Fibroblast of lung (primary cell): Measurements from ENCODE around the gene ARID5A. TPM values are rescaled to one million over a fixed set of nuclear protein-coding genes. Genes with fewer than 3 reads are reported as not detected.

Source experiments
- DNase-seq, 2 donors: peaks; one replicate each; pipeline versions ENCODE4 v3.0.0 to v3.0.0-alpha.2; 2010; ENCODE audit warnings: low read depth in 2 of 2
- H2AFZ ChIP-seq: 2 replicates; pipeline ENCODE4 v1.5.1; 2012; ENCODE audit warnings: low read length, control low read depth, inconsistent platforms
- H3K27ac ChIP-seq: 2 replicates; pipeline ENCODE4 v1.5.1; 2011; ENCODE audit warnings: low read length, control low read depth; ENCODE audit not compliant: insufficient read depth
- H3K27me3 ChIP-seq: 2 replicates; pipeline ENCODE4 v1.5.1; 2011; ENCODE audit warnings: mild to moderate bottlenecking, low read length; ENCODE audit not compliant: control insufficient read depth, insufficient read depth
- H3K36me3 ChIP-seq: 2 replicates; pipeline ENCODE4 v1.5.1; 2011; ENCODE audit warnings: low read length; ENCODE audit not compliant: control insufficient read depth, insufficient read depth
- H3K4me1 ChIP-seq: 2 replicates; pipeline ENCODE4 v1.5.1; 2011; ENCODE audit warnings: low read length; ENCODE audit not compliant: control insufficient read depth, insufficient read depth; ENCODE audit errors: extremely low read depth
- H3K4me2 ChIP-seq: 2 replicates; pipeline ENCODE4 v1.5.1; 2011; ENCODE audit warnings: low read length, control low read depth; ENCODE audit not compliant: insufficient read depth; ENCODE audit errors: extremely low read depth
- H3K4me3 ChIP-seq, 4 experiments: fragments of 200-600 bp in 1 of 4; sonication (generic) in 1 of 4; replicated peaks in 1 of 4; 2 replicates each; pipeline ENCODE4 v1.5.1; 2011 to 2016; ENCODE audit warnings: low read length in 4 of 4, low read depth in 3 of 4, mild to moderate bottlenecking in 3 of 4, control low read depth in 2 of 4, inconsistent platforms in 1 of 4, mixed read lengths in 1 of 4; ENCODE audit not compliant: insufficient read depth in 1 of 4; ENCODE audit errors: control extremely low read depth in 1 of 4
- H3K79me2 ChIP-seq: 2 replicates; pipeline ENCODE4 v1.5.1; 2012; ENCODE audit warnings: mild to moderate bottlenecking, low read length, inconsistent platforms; ENCODE audit not compliant: control insufficient read depth, insufficient read depth
- H3K9ac ChIP-seq: 2 replicates; pipeline ENCODE4 v1.5.1; 2011; ENCODE audit warnings: mild to moderate bottlenecking, low read length, control low read depth; ENCODE audit not compliant: insufficient read depth
- H3K9me3 ChIP-seq: 2 replicates; pipeline ENCODE4 v1.5.1; 2012; ENCODE audit warnings: low read depth, low read length; ENCODE audit not compliant: control insufficient read depth, insufficient read depth
- H4K20me1 ChIP-seq: 2 replicates; pipeline ENCODE4 v1.5.1; 2011; ENCODE audit warnings: low read length; ENCODE audit not compliant: control insufficient read depth, insufficient read depth; ENCODE audit errors: extremely low read depth
- EZH2 ChIP-seq: IDR thresholded peaks from 2 replicates; pipeline ENCODE4 v1.5.1; 2012; ENCODE audit warnings: low read length, control low read depth, mild to moderate bottlenecking; ENCODE audit errors: missing control alignments
- polyA plus RNA-seq, 2 donors: library from polyadenylated mRNA; depleted of rRNA in 1 of 2; stranded (reverse) in 1 of 2; unstranded in 1 of 2; fragments of >200 nt; gene quantifications; 2 replicates each; pipeline ENCODE4 v1.2.1, GENCODE V29; 2011 to 2012; ENCODE audit warnings: missing spikeins in 1 of 2
- total RNA-seq: library from RNA; depleted of rRNA; stranded (reverse); fragments of >200 nt; gene quantifications from 2 replicates; pipeline ENCODE4 v1.2.1, GENCODE V29; 2014
- TF ChIP-seq, protein P1 (sequence below), 2 donors: IDR thresholded peaks in 1 of 2; conservative IDR thresholded peaks in 1 of 2; 1 replicate in 1 of 2; 2 replicates in 1 of 2; pipeline ENCODE4 v1.5.1; 2011 to 2012; ENCODE audit warnings: low read length in 2 of 2, control low read depth in 1 of 2, inconsistent platforms in 1 of 2, low read depth in 1 of 2, mild to moderate bottlenecking in 1 of 2

The ARID5A gene
- total and polyA plus RNA-seq, 2 donors (not counting 1 experiment from before 2014, with no cell fraction given): 5.2 to 9.7 TPM

- no peak overlapping the region for H3K27ac ChIP-seq
- TF ChIP-seq, protein P1, sequence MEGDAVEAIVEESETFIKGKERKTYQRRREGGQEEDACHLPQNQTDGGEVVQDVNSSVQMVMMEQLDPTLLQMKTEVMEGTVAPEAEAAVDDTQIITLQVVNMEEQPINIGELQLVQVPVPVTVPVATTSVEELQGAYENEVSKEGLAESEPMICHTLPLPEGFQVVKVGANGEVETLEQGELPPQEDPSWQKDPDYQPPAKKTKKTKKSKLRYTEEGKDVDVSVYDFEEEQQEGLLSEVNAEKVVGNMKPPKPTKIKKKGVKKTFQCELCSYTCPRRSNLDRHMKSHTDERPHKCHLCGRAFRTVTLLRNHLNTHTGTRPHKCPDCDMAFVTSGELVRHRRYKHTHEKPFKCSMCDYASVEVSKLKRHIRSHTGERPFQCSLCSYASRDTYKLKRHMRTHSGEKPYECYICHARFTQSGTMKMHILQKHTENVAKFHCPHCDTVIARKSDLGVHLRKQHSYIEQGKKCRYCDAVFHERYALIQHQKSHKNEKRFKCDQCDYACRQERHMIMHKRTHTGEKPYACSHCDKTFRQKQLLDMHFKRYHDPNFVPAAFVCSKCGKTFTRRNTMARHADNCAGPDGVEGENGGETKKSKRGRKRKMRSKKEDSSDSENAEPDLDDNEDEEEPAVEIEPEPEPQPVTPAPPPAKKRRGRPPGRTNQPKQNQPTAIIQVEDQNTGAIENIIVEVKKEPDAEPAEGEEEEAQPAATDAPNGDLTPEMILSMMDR (conservative IDR thresholded peaks at IDR 0.05 in 1 of 2, IDR thresholded peaks at IDR 0.05 in 1 of 2; ENCODE audit: low read depth in 1 of 2, low read length in 2 of 2): no peak
- TF ChIP-seq EZH2: no peak
- H3K9ac ChIP-seq: no peak overlapping the region
- no peak for DNase-seq
- H3K4me1 ChIP-seq: no peaks in the 10 kb centered on the region
- no peaks in the 10 kb centered on the region for H3K9me3 ChIP-seq
- no peak overlapping the region for H2AFZ ChIP-seq
- H3K36me3 ChIP-seq: no peaks in the 10 kb centered on the region
- H3K4me3 ChIP-seq: no peak overlapping the region
- peaks cover 2% of the 10 kb centered on the region for H3K27me3 ChIP-seq
- H3K4me2 ChIP-seq: no peak overlapping the region
- H3K79me2 ChIP-seq: no peaks in the 10 kb centered on the region
- H4K20me1 ChIP-seq: no peaks in the 10 kb centered on the region
Measured at GRCh38 chr2:96521219-96521618, 15.3 kb upstream of the ARID5A start.

DNA sequence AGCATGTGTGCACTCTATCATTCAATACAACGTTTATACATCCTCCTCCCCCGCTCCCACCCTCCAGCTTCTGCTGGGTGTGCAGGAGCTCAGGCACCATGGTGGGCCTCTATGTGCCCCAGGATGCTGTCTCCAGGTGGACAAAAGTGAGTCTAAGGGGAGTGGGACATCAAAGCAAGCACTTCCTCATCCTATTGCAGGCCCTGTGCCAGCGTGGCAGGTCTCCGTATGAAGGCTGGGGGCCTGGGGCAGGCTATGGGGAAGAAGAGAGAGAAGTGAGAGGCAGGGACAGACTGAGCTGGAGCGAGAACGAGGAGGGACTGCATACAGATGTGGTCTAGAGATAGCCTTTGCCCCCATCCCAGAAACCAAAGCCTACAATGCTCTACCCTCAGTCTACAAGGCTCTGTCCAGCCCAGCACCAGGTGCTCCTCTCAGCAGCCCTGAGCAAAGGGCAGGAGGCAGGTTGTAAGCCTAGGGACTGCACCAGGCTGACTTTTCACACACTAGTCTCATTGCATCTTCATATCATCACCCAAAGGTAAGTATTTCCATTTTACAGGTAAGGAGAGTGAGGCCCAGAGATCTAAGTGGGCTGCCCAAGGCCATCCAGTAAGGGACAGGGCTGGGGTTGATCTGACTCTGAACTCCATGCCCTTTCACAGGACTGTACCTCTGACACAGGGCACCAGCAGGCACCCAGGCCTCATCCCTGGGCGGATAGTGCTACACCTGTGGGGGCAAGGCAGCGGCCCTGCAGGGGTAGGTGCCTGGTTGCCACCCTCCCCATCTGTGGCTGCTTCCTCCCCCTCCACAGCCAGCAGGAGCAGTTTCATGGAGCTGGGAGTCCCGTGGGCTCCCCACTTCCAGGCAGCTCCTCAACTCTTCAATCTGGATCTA is 14.0 kb upstream of the ARID5A start:
- H3K27me3 ChIP-seq: peaks cover 2% of the 10 kb centered on the region
- no peak overlapping the region for H2AFZ ChIP-seq
- no peaks in the 10 kb centered on the region for H3K79me2 ChIP-seq
- DNase-seq: no peak
- no peak overlapping the region for H3K27ac ChIP-seq
- H4K20me1 ChIP-seq: no peaks in the 10 kb centered on the region
- H3K4me3 ChIP-seq: no peak overlapping the region
- no peak overlapping the region for H3K9ac ChIP-seq
- no peak overlapping the region for H3K4me2 ChIP-seq
- no peaks in the 10 kb centered on the region for H3K9me3 ChIP-seq
- peaks cover 2% of the 10 kb centered on the region for H3K4me1 ChIP-seq
- no peaks in the 10 kb centered on the region for H3K36me3 ChIP-seq
- no peak for TF ChIP-seq EZH2
- TF ChIP-seq, protein P1 (conservative IDR thresholded peaks at IDR 0.05 in 1 of 2, IDR thresholded peaks at IDR 0.05 in 1 of 2; ENCODE audit: low read depth in 1 of 2, low read length in 2 of 2): no peak

DNA sequence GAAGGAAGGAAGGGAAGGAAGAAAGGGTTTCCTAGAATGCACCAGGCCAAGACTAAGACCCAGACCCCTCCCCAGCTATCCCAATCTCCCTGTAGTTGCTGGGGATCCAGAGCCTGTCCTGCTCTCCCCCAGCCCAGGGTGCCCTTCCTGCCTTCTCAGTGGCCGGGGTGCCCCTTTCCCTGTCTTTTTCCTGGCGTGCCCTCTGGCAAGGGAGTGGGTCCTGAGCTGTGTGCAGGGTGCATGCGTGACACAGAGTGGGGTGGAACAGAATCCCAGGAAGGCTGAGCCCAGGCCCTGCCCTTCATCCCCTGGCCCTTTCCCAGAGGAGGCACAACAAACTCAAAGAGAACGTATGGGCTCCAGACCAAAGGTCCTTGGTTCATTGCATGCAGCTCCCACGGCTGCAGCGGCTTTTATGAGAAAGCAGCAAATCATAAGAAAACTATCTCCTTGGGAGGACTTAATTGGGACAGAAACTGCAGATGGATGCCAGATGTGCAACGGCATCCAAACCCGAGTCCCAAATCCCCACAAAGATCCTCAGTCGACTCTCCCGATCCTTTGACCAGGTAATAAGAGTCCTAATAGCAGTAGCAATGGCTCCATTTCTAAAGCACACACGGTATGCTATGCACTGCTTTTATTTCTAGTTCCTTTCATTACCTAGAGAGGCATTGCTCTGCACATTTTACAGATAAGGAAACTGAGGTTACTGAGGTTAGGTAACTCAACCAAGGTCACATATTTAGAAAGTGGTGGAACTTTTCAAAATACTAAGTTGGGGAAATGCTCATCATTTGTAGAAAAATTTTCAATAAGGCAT is 12.7 kb upstream of the ARID5A start:
- peaks cover 10% of the 10 kb centered on the region for H3K4me1 ChIP-seq
- TF ChIP-seq EZH2: no peak
- TF ChIP-seq, protein P1 (conservative IDR thresholded peaks at IDR 0.05 in 1 of 2, IDR thresholded peaks at IDR 0.05 in 1 of 2; ENCODE audit: low read depth in 1 of 2, low read length in 2 of 2): no peak
- DNase-seq: peak in 1 of 2 donors; percentile 34

More for the DNA sequence above, 12.7 kb upstream of the ARID5A start:
- no peak overlapping the region for H3K4me2 ChIP-seq
- no peaks in the 10 kb centered on the region for H4K20me1 ChIP-seq
- no peaks in the 10 kb centered on the region for H3K79me2 ChIP-seq
- peaks cover 2% of the 10 kb centered on the region for H3K27me3 ChIP-seq
- no peak overlapping the region for H3K9ac ChIP-seq
- H3K9me3 ChIP-seq: no peaks in the 10 kb centered on the region
- no peak overlapping the region for H2AFZ ChIP-seq
- H3K4me3 ChIP-seq: no peak overlapping the region
- no peaks in the 10 kb centered on the region for H3K36me3 ChIP-seq
- no peak overlapping the region for H3K27ac ChIP-seq
